ENCODE measurements around the gene PCID2. TPM values are rescaled to one million over a fixed set of nuclear protein-coding genes. Genes with fewer than 3 reads are reported as not detected.

Gene PCID2
- polyA plus RNA-seq, 1 of the 3 experiments (the other 2 are of a cell fraction): 69.8 TPM

DNA sequence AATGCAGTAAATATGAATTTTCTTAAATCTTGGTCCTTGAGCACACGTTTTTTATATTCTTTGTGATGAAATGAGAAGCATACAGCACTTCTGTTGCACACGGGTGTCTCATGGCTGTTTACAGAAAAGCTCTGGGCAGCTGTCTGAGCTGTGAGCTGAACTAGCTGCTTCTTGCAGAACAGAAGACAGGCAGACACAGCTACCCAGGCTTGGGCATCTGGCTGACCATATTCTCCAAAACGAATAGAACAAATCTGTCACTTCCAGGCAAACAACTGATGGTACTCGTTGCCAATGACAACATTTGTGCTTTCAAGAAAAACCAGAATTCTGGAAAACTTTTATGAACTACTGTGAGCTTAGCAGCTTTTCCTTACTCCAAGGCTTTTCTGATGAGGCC lies 16.2 kb downstream of the PCID2 start:
- ChIA-PET CTCF (interaction anchor here (0.9 kb wide), 1 partner anchor 201 kb away, joined by 3 read pairs; no protein-coding TSS in a partner anchor), POLR2A (no interaction called here)
- H3K4me2 ChIP-seq: no peak overlapping the region
- H4K20me1 ChIP-seq (ENCODE audit: insufficient read depth): no peaks in the 10 kb centered on the region
- peaks cover 50 to 79% of the 10 kb centered on the region in 2 experiments for H3K36me3 ChIP-seq (replicated peaks in 1 of 2; ENCODE audit: control insufficient read depth in 1 of 2, insufficient read depth in 2 of 2, low read length in 1 of 2)
- no peak for TF ChIP-seq EZH2phosphoT487 (IDR thresholded peaks at IDR 0.05; ENCODE audit: borderline replicate concordance, low read depth)
- TF ChIP-seq FOXJ3 (CRISPR knock-in tag; IDR thresholded peaks at IDR 0.05): no peak
- TF ChIP-seq, protein P1, sequence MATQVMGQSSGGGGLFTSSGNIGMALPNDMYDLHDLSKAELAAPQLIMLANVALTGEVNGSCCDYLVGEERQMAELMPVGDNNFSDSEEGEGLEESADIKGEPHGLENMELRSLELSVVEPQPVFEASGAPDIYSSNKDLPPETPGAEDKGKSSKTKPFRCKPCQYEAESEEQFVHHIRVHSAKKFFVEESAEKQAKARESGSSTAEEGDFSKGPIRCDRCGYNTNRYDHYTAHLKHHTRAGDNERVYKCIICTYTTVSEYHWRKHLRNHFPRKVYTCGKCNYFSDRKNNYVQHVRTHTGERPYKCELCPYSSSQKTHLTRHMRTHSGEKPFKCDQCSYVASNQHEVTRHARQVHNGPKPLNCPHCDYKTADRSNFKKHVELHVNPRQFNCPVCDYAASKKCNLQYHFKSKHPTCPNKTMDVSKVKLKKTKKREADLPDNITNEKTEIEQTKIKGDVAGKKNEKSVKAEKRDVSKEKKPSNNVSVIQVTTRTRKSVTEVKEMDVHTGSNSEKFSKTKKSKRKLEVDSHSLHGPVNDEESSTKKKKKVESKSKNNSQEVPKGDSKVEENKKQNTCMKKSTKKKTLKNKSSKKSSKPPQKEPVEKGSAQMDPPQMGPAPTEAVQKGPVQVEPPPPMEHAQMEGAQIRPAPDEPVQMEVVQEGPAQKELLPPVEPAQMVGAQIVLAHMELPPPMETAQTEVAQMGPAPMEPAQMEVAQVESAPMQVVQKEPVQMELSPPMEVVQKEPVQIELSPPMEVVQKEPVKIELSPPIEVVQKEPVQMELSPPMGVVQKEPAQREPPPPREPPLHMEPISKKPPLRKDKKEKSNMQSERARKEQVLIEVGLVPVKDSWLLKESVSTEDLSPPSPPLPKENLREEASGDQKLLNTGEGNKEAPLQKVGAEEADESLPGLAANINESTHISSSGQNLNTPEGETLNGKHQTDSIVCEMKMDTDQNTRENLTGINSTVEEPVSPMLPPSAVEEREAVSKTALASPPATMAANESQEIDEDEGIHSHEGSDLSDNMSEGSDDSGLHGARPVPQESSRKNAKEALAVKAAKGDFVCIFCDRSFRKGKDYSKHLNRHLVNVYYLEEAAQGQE (IDR thresholded peaks at IDR 0.05; ENCODE audit: low read depth, low read length): no peak
- no peak for TF ChIP-seq RXRA (IDR thresholded peaks at IDR 0.05; ENCODE audit: borderline replicate concordance, low read depth)
- no peak for TF ChIP-seq RFX5 (IDR thresholded peaks at IDR 0.05; ENCODE audit: low read length)
- no peak for TF ChIP-seq RAD21 (IDR thresholded peaks at IDR 0.05; ENCODE audit: low read length)
- no peak for TF ChIP-seq MEF2A (IDR thresholded peaks at IDR 0.05; ENCODE audit: borderline replicate concordance, low read depth)
- no peak for TF ChIP-seq SMC3 (IDR thresholded peaks at IDR 0.05; ENCODE audit: low read depth, low read length)
- no peak for TF ChIP-seq GABPA (IDR thresholded peaks at IDR 0.05; ENCODE audit: low read depth)
- TF ChIP-seq JUND (IDR thresholded peaks at IDR 0.05): no peak
- TF ChIP-seq TEAD4 (IDR thresholded peaks at IDR 0.05; ENCODE audit: borderline replicate concordance, insufficient read depth): no peak
- TF ChIP-seq POLR2AphosphoS5 (IDR thresholded peaks at IDR 0.05; ENCODE audit: low read depth, low read length): no peak
- no peak for TF ChIP-seq IRF3 (IDR thresholded peaks at IDR 0.05; ENCODE audit: low read depth, low read length)
- no peak for TF ChIP-seq TAF1 (IDR thresholded peaks at IDR 0.05; ENCODE audit: borderline replicate concordance, low read depth, low read length)
- 83% methylated on average over 4 of the region's 4 CpGs for WGBS (ENCODE audit: low lambda C conversion rate)
- H3K9ac ChIP-seq: no peak overlapping the region
- H3K4me1 ChIP-seq (ENCODE audit: control insufficient read depth in 1 of 2, insufficient read depth in 2 of 2, low read depth in 1 of 2, low read length in 1 of 2): peaks cover 0 to 7% of the 10 kb centered on the region in 2 experiments; a peak in 2 of 4 replicates
- no peak overlapping the region for H3K4me3 ChIP-seq (ENCODE audit: low read depth in 2 of 2, low read length in 1 of 2)
- peaks cover under 1% of the 10 kb centered on the region for H3K79me2 ChIP-seq (ENCODE audit: insufficient read depth)
- H2AFZ ChIP-seq (ENCODE audit: low read depth): no peak overlapping the region
- peaks cover 16% of the 10 kb centered on the region for H3F3A ChIP-seq (replicated peaks; ENCODE audit: insufficient read depth)
- H3K9me3 ChIP-seq: no peaks in the 10 kb centered on the region
- no peak overlapping the region for H3K27ac ChIP-seq (ENCODE audit: low read depth in 2 of 2, low read length in 1 of 2)
- H3K27me3 ChIP-seq (ENCODE audit: insufficient read depth): no peaks in the 10 kb centered on the region
- no peak for DNase-seq
- H3K9me2 ChIP-seq: no peaks in the 10 kb centered on the region

Data from SK-N-SH (cell line).